Caco-2 (cell line): ENCODE results near the gene PHEX. TPM values are rescaled to one million over a fixed set of nuclear protein-coding genes. Genes with fewer than 3 reads are reported as not detected.

ENCODE experiments used
- BruUV-seq: library from RNA; stranded (reverse); fragments of 400-500 nt; replicated peaks from 2 replicates; lab custom pipeline; 2021; lab: Mats Ljungman, UMichigan
- CTCF ChIA-PET: fragments of 300-600 bp; sonication (Branson Sonifier 250); formaldehyde crosslinking; loops from one replicate; lab custom pipeline; 2022; ENCODE audit warnings: antibody characterized with exemption; lab: Charles Lee
- POLR2A ChIA-PET: fragments of 300-600 bp; sonication (Branson Sonifier 250); formaldehyde crosslinking; loops from one replicate; lab custom pipeline; 2022; ENCODE audit warnings: antibody characterized with exemption; lab: Charles Lee
- DNase-seq, 2 experiments: peaks; one replicate each; pipeline versions ENCODE4 v3.0.0 to v3.0.0-alpha.2; 2020 to 2022
- H3K27me3 ChIP-seq: replicated peaks from 2 replicates; pipeline ENCODE4 v1.6.0; 2011; ENCODE audit warnings: low read length; ENCODE audit not compliant: control insufficient read depth, insufficient read depth
- H3K36me3 ChIP-seq: 2 replicates; pipeline ENCODE4 v1.5.1; 2011; ENCODE audit warnings: low read length; ENCODE audit not compliant: control insufficient read depth, insufficient read depth
- H3K4me1 ChIP-seq: fragments of 250-450 bp; sonication (Bioruptor Pico); 2 replicates; pipeline ENCODE4 v1.5.1; 2020; ENCODE audit warnings: mild to moderate bottlenecking
- H3K4me3 ChIP-seq: 2 replicates; pipeline ENCODE4 v1.5.1; 2011; ENCODE audit warnings: low read depth, mild to moderate bottlenecking, control low read depth, low read length
- H3K9me3 ChIP-seq: fragments of 250-450 bp; sonication (Bioruptor Pico); 2 replicates; pipeline ENCODE4 v1.5.1; 2020; ENCODE audit warnings: mild to moderate bottlenecking, moderate library complexity
- H3K27ac Mint-ChIP-seq: one replicate; pipeline ENCODE4 v1.8.0; 2022; ENCODE audit warnings: mixed read lengths; ENCODE audit not compliant: unreplicated experiment
- H3K27me3 Mint-ChIP-seq: one replicate; pipeline ENCODE4 v1.8.0; 2022; ENCODE audit warnings: mixed read lengths; ENCODE audit not compliant: insufficient read depth, unreplicated experiment
- H3K36me3 Mint-ChIP-seq: one replicate; pipeline ENCODE4 v1.8.0; 2022; ENCODE audit warnings: mild to moderate bottlenecking, mixed read lengths; ENCODE audit not compliant: insufficient read depth, unreplicated experiment
- H3K4me1 Mint-ChIP-seq: one replicate; pipeline ENCODE4 v1.8.0; 2022; ENCODE audit warnings: low read depth, mixed read lengths; ENCODE audit not compliant: unreplicated experiment
- H3K4me3 Mint-ChIP-seq: one replicate; pipeline ENCODE4 v1.8.0; 2022; ENCODE audit warnings: mild to moderate bottlenecking, moderate library complexity, mixed read lengths; ENCODE audit not compliant: unreplicated experiment
- H3K9me3 Mint-ChIP-seq: one replicate; pipeline ENCODE4 v1.8.0; 2022; ENCODE audit warnings: mixed read lengths; ENCODE audit not compliant: unreplicated experiment
- intact Hi-C: fragments of 100-400 bp; cut with micrococcal nuclease; formaldehyde crosslinking; loops from one replicate; pipeline ENCODE4 v1.10.0; 2022; ENCODE audit not compliant: unreplicated experiment
- total RNA-seq: library from RNA; stranded (reverse); gene quantifications from 2 replicates; pipeline ENCODE4 v1.2.3, GENCODE V29; 2022
- TF ChIP-seq, protein P1 (sequence below), 2 experiments: fragments of 200-600 bp in 1 of 2; IDR thresholded peaks; 1 replicate in 1 of 2; 2 replicates in 1 of 2; pipeline versions ENCODE4 v1.5.1 to v1.8.0; 2011 to 2022; ENCODE audit warnings: antibody characterized with exemption in 1 of 2, control low read depth in 1 of 2, inconsistent platforms in 1 of 2, low read depth in 1 of 2, low read length in 1 of 2, mild to moderate bottlenecking in 1 of 2, moderate library complexity in 1 of 2; ENCODE audit not compliant: insufficient read depth in 1 of 2, severe bottlenecking in 1 of 2, unreplicated experiment in 1 of 2

PHEX gene
- total RNA-seq, 1 experiment from 2014 or later: 0.75 TPM

DNA sequence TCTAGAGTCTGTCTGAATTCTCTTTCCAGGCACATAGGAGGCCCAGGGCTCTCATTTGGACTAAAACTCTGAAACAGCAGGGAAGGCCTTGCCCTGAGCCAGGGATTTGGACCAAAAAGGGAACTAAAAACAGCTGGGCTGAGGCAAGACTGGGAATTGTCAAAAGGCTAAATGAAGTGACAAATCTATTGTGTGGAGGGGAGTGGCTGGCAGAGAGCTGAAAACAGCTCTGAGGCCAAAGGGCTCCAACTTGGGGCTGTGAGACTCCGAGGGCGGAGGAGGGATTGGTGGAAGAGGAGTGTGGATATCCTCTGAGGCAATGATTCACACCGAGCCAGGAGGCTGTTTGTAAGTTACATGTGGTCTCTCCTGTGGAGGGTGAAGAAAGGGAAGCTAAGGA, 63.2 kb downstream of the PHEX start:
- POLR2A ChIA-PET: no interaction called here

GRCh38 chrX:22095856-22096255, 63.7 kb downstream of the PHEX start:
- Mint-ChIP-seq H3K4me1 (no peaks in the 10 kb centered on the region), H3K9me3 (no peaks in the 10 kb centered on the region), H3K27ac (no peak overlapping the region), H3K4me3 (no peak overlapping the region), H3K36me3 (no peaks in the 10 kb centered on the region), H3K27me3 (no peaks in the 10 kb centered on the region)
- Histone ChIP-seq H3K36me3 (no peaks in the 10 kb centered on the region), H3K4me3 (no peak overlapping the region), H3K9me3 (no peaks in the 10 kb centered on the region), H3K4me1 (no peaks in the 10 kb centered on the region), H3K27me3 (no peaks in the 10 kb centered on the region)
- no TSS peak for BruUV-seq
- no peak for DNase-seq
- ChIA-PET CTCF (no interaction called here), POLR2A (no interaction called here)
- intact Hi-C loops: no loop called here
- TF ChIP-seq, protein P1, sequence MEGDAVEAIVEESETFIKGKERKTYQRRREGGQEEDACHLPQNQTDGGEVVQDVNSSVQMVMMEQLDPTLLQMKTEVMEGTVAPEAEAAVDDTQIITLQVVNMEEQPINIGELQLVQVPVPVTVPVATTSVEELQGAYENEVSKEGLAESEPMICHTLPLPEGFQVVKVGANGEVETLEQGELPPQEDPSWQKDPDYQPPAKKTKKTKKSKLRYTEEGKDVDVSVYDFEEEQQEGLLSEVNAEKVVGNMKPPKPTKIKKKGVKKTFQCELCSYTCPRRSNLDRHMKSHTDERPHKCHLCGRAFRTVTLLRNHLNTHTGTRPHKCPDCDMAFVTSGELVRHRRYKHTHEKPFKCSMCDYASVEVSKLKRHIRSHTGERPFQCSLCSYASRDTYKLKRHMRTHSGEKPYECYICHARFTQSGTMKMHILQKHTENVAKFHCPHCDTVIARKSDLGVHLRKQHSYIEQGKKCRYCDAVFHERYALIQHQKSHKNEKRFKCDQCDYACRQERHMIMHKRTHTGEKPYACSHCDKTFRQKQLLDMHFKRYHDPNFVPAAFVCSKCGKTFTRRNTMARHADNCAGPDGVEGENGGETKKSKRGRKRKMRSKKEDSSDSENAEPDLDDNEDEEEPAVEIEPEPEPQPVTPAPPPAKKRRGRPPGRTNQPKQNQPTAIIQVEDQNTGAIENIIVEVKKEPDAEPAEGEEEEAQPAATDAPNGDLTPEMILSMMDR (IDR thresholded peaks at IDR 0.05; ENCODE audit: insufficient read depth in 1 of 2, low read depth in 1 of 2, low read length in 1 of 2, severe bottlenecking in 1 of 2, unreplicated experiment in 1 of 2): no peak

More for the DNA sequence above, 63.2 kb downstream of the PHEX start:
- TF ChIP-seq, protein P1 (IDR thresholded peaks at IDR 0.05; ENCODE audit: insufficient read depth in 1 of 2, low read depth in 1 of 2, low read length in 1 of 2, severe bottlenecking in 1 of 2, unreplicated experiment in 1 of 2): no peak
- no peak overlapping the region for H3K27ac Mint-ChIP-seq
- H3K27me3 Mint-ChIP-seq: no peaks in the 10 kb centered on the region
- intact Hi-C loops: no loop called here
- Histone ChIP-seq H3K27me3 (no peaks in the 10 kb centered on the region), H3K9me3 (no peaks in the 10 kb centered on the region), H3K4me3 (no peak overlapping the region), H3K36me3 (no peaks in the 10 kb centered on the region), H3K4me1 (no peaks in the 10 kb centered on the region)
- no peaks in the 10 kb centered on the region for H3K4me1 Mint-ChIP-seq
- no TSS peak for BruUV-seq
- no peak overlapping the region for H3K4me3 Mint-ChIP-seq
- no peak for DNase-seq
- H3K36me3 Mint-ChIP-seq: no peaks in the 10 kb centered on the region
- no peaks in the 10 kb centered on the region for H3K9me3 Mint-ChIP-seq
- CTCF ChIA-PET: no interaction called here

DNA sequence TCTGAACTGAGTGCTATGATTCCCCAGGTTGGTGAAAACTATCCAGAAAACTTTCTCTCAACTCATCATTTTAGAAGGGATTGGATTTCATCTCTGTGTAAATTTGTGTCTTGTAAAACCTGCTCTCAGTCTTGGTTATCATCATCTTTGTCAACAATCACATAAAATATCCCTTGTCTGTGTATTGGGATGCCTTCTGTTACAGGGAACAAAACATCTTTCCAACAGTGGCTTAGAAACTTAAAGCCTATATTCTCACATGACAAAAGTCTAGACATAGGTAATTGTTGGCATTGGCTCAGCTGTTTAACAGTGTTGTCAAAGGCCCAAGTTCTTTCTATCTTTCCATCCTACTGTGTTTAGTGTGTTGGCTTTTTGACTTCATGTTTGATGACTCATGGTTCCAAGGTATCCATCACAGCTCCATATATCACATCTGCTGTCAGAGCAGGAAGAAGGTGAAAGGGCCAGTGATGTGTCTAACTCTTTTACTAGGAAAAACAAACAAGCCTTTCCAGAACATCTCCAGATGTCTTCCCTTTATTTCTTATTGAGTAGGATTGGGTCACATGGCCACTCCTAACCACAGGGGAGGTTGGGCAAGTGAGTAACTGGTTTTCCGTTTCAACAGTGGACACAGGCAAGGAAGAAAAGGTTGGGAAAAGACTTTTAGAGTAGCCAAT, 65.0 kb downstream of the PHEX start:
- TF ChIP-seq, protein P1 (IDR thresholded peaks at IDR 0.05; ENCODE audit: insufficient read depth in 1 of 2, low read depth in 1 of 2, low read length in 1 of 2, severe bottlenecking in 1 of 2, unreplicated experiment in 1 of 2): no peak
- Mint-ChIP-seq H3K4me1 (no peaks in the 10 kb centered on the region), H3K36me3 (no peaks in the 10 kb centered on the region), H3K9me3 (no peaks in the 10 kb centered on the region), H3K27me3 (no peaks in the 10 kb centered on the region), H3K27ac (no peak overlapping the region), H3K4me3 (no peak overlapping the region)
- ChIA-PET CTCF (no interaction called here), POLR2A (no interaction called here)
- intact Hi-C loops: no loop called here
- Histone ChIP-seq H3K9me3 (no peaks in the 10 kb centered on the region), H3K4me1 (no peaks in the 10 kb centered on the region), H3K27me3 (no peaks in the 10 kb centered on the region), H3K4me3 (no peak overlapping the region), H3K36me3 (no peaks in the 10 kb centered on the region)
- BruUV-seq: no TSS peak
- DNase-seq: no peak
